PC-3 (cell line): Measurements from ENCODE around the gene ZNF467. TPM values are rescaled to one million over a fixed set of nuclear protein-coding genes. Genes with fewer than 3 reads are reported as not detected.

Experiments
- ATAC-seq: fragments of 200-7000 bp; cut with Tn5 transposase; 2 replicates; pipeline ENCODE4 v1.9.1; 2020; ENCODE audit warnings: mild to moderate bottlenecking, moderate library complexity
- BruUV-seq: library from RNA; stranded (reverse); fragments of 400-500 nt; replicated peaks from 2 replicates; lab custom pipeline; 2021; lab: Mats Ljungman, UMichigan
- CTCF ChIA-PET: fragments of 300-600 bp; sonication (Branson Sonifier 250); formaldehyde crosslinking; loops from one replicate; lab custom pipeline; 2022; ENCODE audit warnings: antibody characterized with exemption; lab: Charles Lee
- POLR2A ChIA-PET: fragments of 300-600 bp; sonication (Branson Sonifier 250); formaldehyde crosslinking; loops from one replicate; lab custom pipeline; 2022; ENCODE audit warnings: antibody characterized with exemption; ENCODE audit not compliant: unreplicated experiment; lab: Charles Lee
- DNase-seq: peaks from one replicate; pipeline ENCODE4 v3.0.0-alpha.2; 2015
- H2AFZ ChIP-seq: fragments of 300-600 bp; sonication (generic); 2 replicates; pipeline ENCODE4 v1.6.0; 2016; ENCODE audit warnings: antibody characterized with exemption, low read length
- H3F3A ChIP-seq: fragments of 300-600 bp; sonication (generic); one replicate; pipeline ENCODE4 v1.6.0; 2017; ENCODE audit warnings: antibody characterized with exemption, low read length, control low read depth, mild to moderate bottlenecking; ENCODE audit not compliant: unreplicated experiment
- H3K27ac ChIP-seq: fragments of 300-600 bp; sonication (generic); 2 replicates; pipeline ENCODE4 v1.5.1; 2016; ENCODE audit warnings: mild to moderate bottlenecking, low read length
- H3K27me3 ChIP-seq: fragments of 300-600 bp; sonication (generic); 2 replicates; pipeline ENCODE4 v1.6.1; 2016; ENCODE audit warnings: low read length, mixed read lengths
- H3K36me3 ChIP-seq: fragments of 300-600 bp; sonication (generic); 2 replicates; pipeline ENCODE4 v1.6.1; 2016; ENCODE audit warnings: low read depth, mixed run types, low read length, mixed read lengths
- H3K4me1 ChIP-seq: fragments of 300-600 bp; sonication (generic); 2 replicates; pipeline ENCODE4 v1.5.1; 2016; ENCODE audit warnings: low read length; ENCODE audit not compliant: insufficient read depth
- H3K4me2 ChIP-seq: fragments of 300-600 bp; sonication (generic); 2 replicates; pipeline ENCODE4 v1.6.0; 2016; ENCODE audit warnings: low read length
- H3K4me3 ChIP-seq: fragments of 300-600 bp; sonication (generic); 2 replicates; pipeline ENCODE4 v1.5.1; 2016; ENCODE audit warnings: mild to moderate bottlenecking, low read length, mixed read lengths
- H3K79me2 ChIP-seq: fragments of 300-600 bp; sonication (generic); 2 replicates; pipeline ENCODE4 v1.6.1; 2017; ENCODE audit warnings: low read length, mixed read lengths
- H3K9ac ChIP-seq: fragments of 300-600 bp; sonication (generic); 2 replicates; pipeline ENCODE4 v1.6.0; 2016; ENCODE audit warnings: mild to moderate bottlenecking, low read length
- H3K9me2 ChIP-seq: fragments of 300-600 bp; sonication (generic); replicated peaks from 2 replicates; pipeline ENCODE4 v1.6.1; 2016; ENCODE audit warnings: mixed run types, low read length, mixed read lengths
- H3K9me3 ChIP-seq: fragments of 300-600 bp; sonication (generic); 2 replicates; pipeline ENCODE4 v1.6.1; 2016; ENCODE audit warnings: low read length, mixed read lengths
- H4K20me1 ChIP-seq: fragments of 300-600 bp; sonication (generic); 2 replicates; pipeline ENCODE4 v1.6.1; 2016; ENCODE audit warnings: low read length, mixed read lengths
- CTCF ChIP-seq: fragments of 300-600 bp; sonication (generic); conservative IDR thresholded peaks from 2 replicates; pipeline ENCODE4 v1.5.1; 2017; ENCODE audit warnings: antibody characterized with exemption, low read depth, mild to moderate bottlenecking, low read length
- EZH2 ChIP-seq: fragments of 300-600 bp; sonication (generic); IDR thresholded peaks from one replicate; pipeline ENCODE4 v1.6.1; 2017; ENCODE audit warnings: antibody characterized with exemption, mild to moderate bottlenecking, low read length; ENCODE audit not compliant: unreplicated experiment
- EZH2phosphoT487 ChIP-seq: fragments of 300-600 bp; sonication (generic); IDR thresholded peaks from 2 replicates; pipeline ENCODE4 v1.6.1; 2018; ENCODE audit warnings: mild to moderate bottlenecking, antibody characterized with exemption, low read length, borderline replicate concordance
- intact Hi-C: fragments of 100-400 bp; cut with micrococcal nuclease; formaldehyde crosslinking; loops from 2 replicates; pipeline ENCODE4 v1.9.0; 2023
- total RNA-seq: library from RNA; depleted of rRNA; stranded (reverse); fragments of >200 nt; gene quantifications from 2 replicates; pipeline ENCODE4 v1.2.3, GENCODE V29; 2014

The ZNF467 gene
- total RNA-seq, 1 experiment from 2014 or later, result 6.3 TPM

- no peaks in the 10 kb centered on the region for H3K9me3 ChIP-seq
- no TSS peak for BruUV-seq
These were observed 40.1 kb downstream of the ZNF467 start for GRCh38 chr7:149733131-149733923.

GRCh38 chr7:149732611-149733010 lies 40.8 kb downstream of the ZNF467 start:
- Histone ChIP-seq H3K9me2 (no peaks in the 10 kb centered on the region), H3K79me2 (no peaks in the 10 kb centered on the region), H3K9ac (no peak overlapping the region), H3F3A (no peaks in the 10 kb centered on the region), H3K27ac (no peak overlapping the region), H3K4me1 (no peaks in the 10 kb centered on the region), H3K4me2 (no peak overlapping the region), H2AFZ (no peak overlapping the region), H4K20me1 (no peaks in the 10 kb centered on the region), H3K4me3 (no peak overlapping the region), H3K36me3 (no peaks in the 10 kb centered on the region), H3K27me3 (no peaks in the 10 kb centered on the region), H3K9me3 (no peaks in the 10 kb centered on the region)
- no TSS peak for BruUV-seq
- no peak for DNase-seq
- POLR2A ChIA-PET, result no interaction called here
- intact Hi-C loops, result no loop called here
- TF ChIP-seq CTCF, result no peak
- TF ChIP-seq EZH2, result no peak
- no peak for TF ChIP-seq EZH2phosphoT487
- no peak for ATAC-seq
- CTCF ChIA-PET, result no interaction called here

More at GRCh38 chr7:149733131-149733923, 40.1 kb downstream of the ZNF467 start:
- Histone ChIP-seq H3K4me2 (no peak overlapping the region), H3K36me3 (no peaks in the 10 kb centered on the region), H3F3A (no peaks in the 10 kb centered on the region), H3K9ac (no peak overlapping the region), H3K9me2 (no peaks in the 10 kb centered on the region), H4K20me1 (no peaks in the 10 kb centered on the region), H3K4me1 (no peaks in the 10 kb centered on the region), H3K4me3 (no peak overlapping the region), H3K27me3 (no peaks in the 10 kb centered on the region), H3K79me2 (no peaks in the 10 kb centered on the region), H2AFZ (no peak overlapping the region), H3K27ac (no peak overlapping the region)
- DNase-seq, result no peak
- POLR2A ChIA-PET, result no interaction called here
- TF ChIP-seq EZH2phosphoT487 (no peak), CTCF (no peak), EZH2 (no peak)
- intact Hi-C loops, result no loop called here
- no peak for ATAC-seq
- CTCF ChIA-PET, result no interaction called here

GRCh38 chr7:149732111-149732561 lies 41.3 kb downstream of the ZNF467 start:
- Histone ChIP-seq H3K27me3 (no peaks in the 10 kb centered on the region), H3K79me2 (no peaks in the 10 kb centered on the region), H3K4me2 (no peak overlapping the region), H3K9ac (no peak overlapping the region), H3K36me3 (no peaks in the 10 kb centered on the region), H2AFZ (no peak overlapping the region), H4K20me1 (no peaks in the 10 kb centered on the region), H3K27ac (no peak overlapping the region), H3F3A (no peaks in the 10 kb centered on the region), H3K4me3 (no peak overlapping the region), H3K9me2 (no peaks in the 10 kb centered on the region), H3K4me1 (no peaks in the 10 kb centered on the region), H3K9me3 (no peaks in the 10 kb centered on the region)
- no TSS peak for BruUV-seq
- DNase-seq (no peak), ATAC-seq (no peak)
- intact Hi-C loops, result no loop called here
- ChIA-PET CTCF (no interaction called here), POLR2A (no interaction called here)
- TF ChIP-seq EZH2phosphoT487 (no peak), EZH2 (no peak), CTCF (no peak)
